OCI-LY7 (cell line): ENCODE data around the gene SLC13A2. TPM values are rescaled to one million over a fixed set of nuclear protein-coding genes. Genes with fewer than 3 reads are reported as not detected.

Experiments used
- BruUV-seq: library from RNA; stranded (reverse); fragments of 400-500 nt; replicated peaks from 2 replicates; lab custom pipeline; 2021; lab: Mats Ljungman, UMichigan
- CTCF ChIA-PET: fragments of 300-600 bp; sonication (Branson Sonifier 250); formaldehyde crosslinking; loops from one replicate; lab custom pipeline; 2022; ENCODE audit warnings: antibody characterized with exemption; ENCODE audit not compliant: unreplicated experiment; lab: Charles Lee
- POLR2A ChIA-PET: fragments of 300-600 bp; sonication (Branson Sonifier 250); formaldehyde crosslinking; loops from one replicate; lab custom pipeline; 2022; ENCODE audit warnings: antibody characterized with exemption; lab: Charles Lee
- DNase-seq: peaks from one replicate; pipeline ENCODE4 v3.0.0-alpha.2; 2015; ENCODE audit warnings: low spot score
- H2AFZ ChIP-seq: fragments of 200-600 bp; sonication (generic), shearing (Covaris generic); 2 replicates; pipeline ENCODE4 v1.6.1; 2014; ENCODE audit warnings: mild to moderate bottlenecking, antibody characterized with exemption, low read length, moderate library complexity
- H3K27ac ChIP-seq: fragments of 200-600 bp; sonication (generic); 2 replicates; pipeline ENCODE4 v1.5.1; 2014; ENCODE audit warnings: mixed run types, low read depth, mild to moderate bottlenecking, moderate library complexity, low read length, inconsistent platforms; ENCODE audit not compliant: poor library complexity, severe bottlenecking
- H3K36me3 ChIP-seq: fragments of 200-600 bp; sonication (generic); 2 replicates; pipeline ENCODE4 v1.6.1; 2014; ENCODE audit warnings: mild to moderate bottlenecking, antibody characterized with exemption, low read length, moderate library complexity, mixed read lengths; ENCODE audit not compliant: insufficient read depth
- H3K4me1 ChIP-seq: fragments of 200-600 bp; sonication (generic); 2 replicates; pipeline ENCODE4 v1.5.1; 2014; ENCODE audit warnings: mild to moderate bottlenecking, low read length; ENCODE audit not compliant: insufficient read depth, poor library complexity, severe bottlenecking
- H3K4me2 ChIP-seq: fragments of 200-600 bp; sonication (generic); 2 replicates; pipeline ENCODE4 v1.6.1; 2014; ENCODE audit warnings: mild to moderate bottlenecking, low read length
- H3K4me3 ChIP-seq: fragments of 200-600 bp; sonication (generic); 2 replicates; pipeline ENCODE4 v1.5.1; 2014; ENCODE audit warnings: mild to moderate bottlenecking, low read depth, low read length; ENCODE audit not compliant: poor library complexity, severe bottlenecking
- H3K79me2 ChIP-seq: fragments of 200-600 bp; sonication (generic); 2 replicates; pipeline ENCODE4 v1.6.1; 2016; ENCODE audit warnings: low read depth, mild to moderate bottlenecking, low read length, moderate library complexity, mixed read lengths; ENCODE audit not compliant: insufficient read depth
- H3K9me2 ChIP-seq: fragments of 200-600 bp; sonication (generic); 2 replicates; pipeline ENCODE4 v1.6.1; 2016; ENCODE audit warnings: mild to moderate bottlenecking, low read length, mixed read lengths; ENCODE audit not compliant: insufficient read depth
- H3K9me3 ChIP-seq: fragments of 200-600 bp; sonication (generic); 2 replicates; pipeline ENCODE4 v1.6.1; 2014; ENCODE audit warnings: mild to moderate bottlenecking, mixed run types, low read length, mixed read lengths
- H4K20me1 ChIP-seq: fragments of 200-600 bp; sonication (generic); 2 replicates; pipeline ENCODE4 v1.6.1; 2014; ENCODE audit warnings: mild to moderate bottlenecking, antibody characterized with exemption, low read length, moderate library complexity, mixed read lengths; ENCODE audit not compliant: insufficient read depth
- EZH2phosphoT487 ChIP-seq: fragments of 200-600 bp; sonication (generic); IDR thresholded peaks from 2 replicates; pipeline ENCODE4 v1.6.1; 2018; ENCODE audit warnings: low read depth, borderline replicate concordance, mild to moderate bottlenecking, mixed run types, antibody characterized with exemption, low read length, moderate library complexity, mixed read lengths
- intact Hi-C: fragments of 100-400 bp; cut with micrococcal nuclease; formaldehyde crosslinking; loops from one replicate; pipeline ENCODE4 v1.10.0; 2022; ENCODE audit not compliant: unreplicated experiment
- total RNA-seq, 2 experiments: library from RNA; depleted of rRNA in 1 of 2; stranded (reverse); fragments of >200 nt in 1 of 2; shearing (Covaris generic) in 1 of 2; gene quantifications; 2 replicates each; pipeline ENCODE4 v1.2.3, GENCODE V29; 2014 to 2022
- TF ChIP-seq, protein P1 (sequence below): fragments of 200-600 bp; sonication (generic); conservative IDR thresholded peaks from 2 replicates; pipeline ENCODE4 v1.5.1; 2014; ENCODE audit warnings: mild to moderate bottlenecking, antibody characterized with exemption, low read length, moderate library complexity, mixed read lengths

The SLC13A2 gene
- total RNA-seq, 2 experiments from 2014 or later: not detected

DNA sequence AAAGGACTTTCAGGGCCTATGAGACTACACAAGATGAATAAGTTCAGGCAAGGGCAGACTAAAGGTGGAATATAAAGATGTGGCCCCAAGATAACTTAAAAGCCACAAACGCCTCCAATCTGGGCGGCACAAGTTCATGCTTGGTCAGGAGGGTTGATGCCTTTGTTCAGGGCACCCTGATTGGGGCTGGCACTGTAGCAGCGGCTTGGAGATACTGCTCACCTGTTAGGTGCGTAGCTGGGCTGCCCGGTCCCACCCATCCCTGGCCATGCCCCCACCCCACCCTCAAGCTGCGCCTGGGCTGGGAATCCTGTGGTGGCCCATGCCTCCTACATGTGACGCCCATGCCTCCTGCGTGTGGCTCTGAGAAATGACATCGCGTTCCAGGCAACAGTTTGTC is 12.5 kb upstream of the SLC13A2 start:
- no peak for DNase-seq
- ChIA-PET CTCF (no interaction called here), POLR2A (no interaction called here)
- Histone ChIP-seq H3K9me3 (no peaks in the 10 kb centered on the region), H3K9me2 (no peaks in the 10 kb centered on the region), H3K36me3 (no peaks in the 10 kb centered on the region), H2AFZ (no peak overlapping the region), H3K4me3 (no peak overlapping the region), H3K4me2 (no peak overlapping the region), H3K4me1 (no peaks in the 10 kb centered on the region), H3K27ac (no peak overlapping the region), H3K79me2 (no peaks in the 10 kb centered on the region), H4K20me1 (no peaks in the 10 kb centered on the region)
- TF ChIP-seq, protein P1, sequence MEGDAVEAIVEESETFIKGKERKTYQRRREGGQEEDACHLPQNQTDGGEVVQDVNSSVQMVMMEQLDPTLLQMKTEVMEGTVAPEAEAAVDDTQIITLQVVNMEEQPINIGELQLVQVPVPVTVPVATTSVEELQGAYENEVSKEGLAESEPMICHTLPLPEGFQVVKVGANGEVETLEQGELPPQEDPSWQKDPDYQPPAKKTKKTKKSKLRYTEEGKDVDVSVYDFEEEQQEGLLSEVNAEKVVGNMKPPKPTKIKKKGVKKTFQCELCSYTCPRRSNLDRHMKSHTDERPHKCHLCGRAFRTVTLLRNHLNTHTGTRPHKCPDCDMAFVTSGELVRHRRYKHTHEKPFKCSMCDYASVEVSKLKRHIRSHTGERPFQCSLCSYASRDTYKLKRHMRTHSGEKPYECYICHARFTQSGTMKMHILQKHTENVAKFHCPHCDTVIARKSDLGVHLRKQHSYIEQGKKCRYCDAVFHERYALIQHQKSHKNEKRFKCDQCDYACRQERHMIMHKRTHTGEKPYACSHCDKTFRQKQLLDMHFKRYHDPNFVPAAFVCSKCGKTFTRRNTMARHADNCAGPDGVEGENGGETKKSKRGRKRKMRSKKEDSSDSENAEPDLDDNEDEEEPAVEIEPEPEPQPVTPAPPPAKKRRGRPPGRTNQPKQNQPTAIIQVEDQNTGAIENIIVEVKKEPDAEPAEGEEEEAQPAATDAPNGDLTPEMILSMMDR: no peak
- TF ChIP-seq EZH2phosphoT487: no peak
- intact Hi-C loops: no loop called here
- BruUV-seq: no TSS peak

DNA sequence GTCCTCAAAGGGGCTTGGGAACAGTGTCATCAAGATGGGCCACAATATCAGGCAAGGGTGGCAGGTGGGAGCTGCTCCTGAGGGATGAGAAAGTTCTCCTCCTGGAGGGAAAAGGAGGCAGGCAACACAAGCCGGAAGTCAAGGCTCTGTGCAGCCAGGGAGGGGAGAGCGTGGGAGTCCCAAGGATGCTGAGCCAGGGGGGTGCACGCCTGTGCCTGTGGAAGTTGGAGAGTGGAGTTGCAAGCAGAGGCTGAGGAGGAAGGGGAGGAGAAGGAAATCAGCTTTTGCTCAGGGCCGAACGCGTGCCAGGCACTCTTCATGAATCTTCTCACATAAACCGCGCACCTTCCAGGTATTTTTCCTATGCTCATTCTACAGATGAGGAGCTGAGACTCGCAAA is 7.4 kb upstream of the SLC13A2 start:
- Histone ChIP-seq H3K79me2 (no peaks in the 10 kb centered on the region), H4K20me1 (no peaks in the 10 kb centered on the region), H3K4me1 (no peaks in the 10 kb centered on the region), H3K9me2 (no peaks in the 10 kb centered on the region), H3K4me3 (no peak overlapping the region), H2AFZ (no peak overlapping the region), H3K36me3 (no peaks in the 10 kb centered on the region), H3K27ac (no peak overlapping the region), H3K4me2 (no peak overlapping the region), H3K9me3 (no peaks in the 10 kb centered on the region)
- POLR2A ChIA-PET: no interaction called here
- no TSS peak for BruUV-seq
- no peak for DNase-seq
- CTCF ChIA-PET: no interaction called here
- TF ChIP-seq, protein P1: no peak
- no peak for TF ChIP-seq EZH2phosphoT487
- intact Hi-C loops: no loop called here

DNA sequence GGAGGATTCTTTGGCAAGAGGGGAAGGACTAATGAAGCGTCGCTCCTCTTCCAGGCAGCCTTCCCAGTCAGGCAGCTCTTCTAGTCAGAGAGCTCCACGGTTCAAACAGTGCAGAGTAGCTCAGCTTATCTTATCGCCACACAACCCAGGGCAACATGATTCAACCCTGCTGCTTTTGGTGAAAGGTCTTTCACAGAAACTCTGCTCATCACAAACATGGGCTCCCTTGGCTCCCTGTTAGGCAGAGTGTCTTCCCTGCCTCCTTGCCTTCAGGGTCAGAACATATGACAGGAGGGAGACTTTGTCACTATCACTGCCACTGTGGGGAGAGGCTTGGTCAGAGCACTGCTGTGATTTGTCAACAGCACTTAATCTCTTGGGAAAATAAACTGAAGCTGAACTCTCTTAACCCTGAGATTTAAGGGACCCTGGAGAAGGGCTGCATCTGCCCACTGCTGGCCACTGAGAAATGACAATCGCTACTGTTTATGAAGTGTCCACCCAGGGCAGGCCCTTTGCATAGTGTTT is 6.9 kb upstream of the SLC13A2 start:
- no peaks in the 10 kb centered on the region for H3K9me2 ChIP-seq
- no peaks in the 10 kb centered on the region for H3K9me3 ChIP-seq
- intact Hi-C loops: no loop called here
- ChIA-PET POLR2A (no interaction called here), CTCF (no interaction called here)
- BruUV-seq: no TSS peak
- no peaks in the 10 kb centered on the region for H3K4me1 ChIP-seq
- no peaks in the 10 kb centered on the region for H4K20me1 ChIP-seq
- no peak overlapping the region for H2AFZ ChIP-seq
- H3K36me3 ChIP-seq: no peaks in the 10 kb centered on the region
- no peak for DNase-seq
- H3K4me3 ChIP-seq: no peak overlapping the region
- TF ChIP-seq EZH2phosphoT487: no peak
- TF ChIP-seq, protein P1: no peak
- H3K4me2 ChIP-seq: no peak overlapping the region
- no peaks in the 10 kb centered on the region for H3K79me2 ChIP-seq
- no peak overlapping the region for H3K27ac ChIP-seq
